ENCODE results near the gene PTH1R. TPM values are rescaled to one million over a fixed set of nuclear protein-coding genes. Genes with fewer than 3 reads are reported as not detected.

The PTH1R gene
- total and polyA plus RNA-seq, 4 donors, result 7.8 to 25.0 (median 13.0) TPM

Small RNA genes lying within 50 kb of the gene (small RNA-seq; reads per million reads assigned to genes)
- gene AC109583.2 (ENCODE audit: low replicate concordance), result not detected

Other genes starting within 250 kb of the PTH1R start
- 1 to 10 TPM; 5.3 to 5.9 TPM for gene ALS2CL, start 184.0 kb upstream of the PTH1R start, total RNA-seq
- 1 to 10 TPM; 5.8 to 8.3 TPM for gene ALS2CL, start 184.0 kb upstream of the PTH1R start, polyA plus RNA-seq (ENCODE audit: insufficient read length in 2 of 2)
- gene TMIE, start 176.3 kb upstream of the PTH1R start, total RNA-seq, result 1 to 10 TPM; 1.5 to 1.8 TPM
- gene TMIE, start 176.3 kb upstream of the PTH1R start, polyA plus RNA-seq (ENCODE audit: insufficient read length in 2 of 2), result 1 to 10 TPM; 6.2 to 6.8 TPM
- gene PRSS50, start 159.9 kb upstream of the PTH1R start, total RNA-seq, result under 1 TPM in 1 of 2 donors, not detected in 1; 0.50 TPM
- under 1 TPM; 0.33 to 0.59 TPM for gene PRSS50, start 159.9 kb upstream of the PTH1R start, polyA plus RNA-seq (ENCODE audit: insufficient read length in 2 of 2)
- gene MYL3, start 14.3 kb upstream of the PTH1R start, total RNA-seq, result 1 to 10 TPM; 2.2 to 5.8 TPM
- gene MYL3, start 14.3 kb upstream of the PTH1R start, polyA plus RNA-seq (ENCODE audit: insufficient read length in 2 of 2), result 1 to 10 TPM; 2.2 to 2.5 TPM
- gene CCDC12, start 99.0 kb downstream of the PTH1R start, total RNA-seq, result 10 to 100 TPM; 14.0 to 41.5 TPM
- gene CCDC12, start 99.0 kb downstream of the PTH1R start, polyA plus RNA-seq (ENCODE audit: insufficient read length in 2 of 2), result 10 to 100 TPM; 44.1 to 55.8 TPM
- gene NBEAL2, start 101.9 kb downstream of the PTH1R start, total RNA-seq, result 10 to 100 TPM; 10.2 to 16.5 TPM
- gene NBEAL2, start 101.9 kb downstream of the PTH1R start, polyA plus RNA-seq (ENCODE audit: insufficient read length in 2 of 2), result 10 to 100 TPM; 16.4 to 22.1 TPM